Measurements from ENCODE around the gene IRF2BP2. TPM values are rescaled to one million over a fixed set of nuclear protein-coding genes. Genes with fewer than 3 reads are reported as not detected.
"Not testable (repeated sequence)": the region's sequence is repeated elsewhere in the genome, so short reads cannot be mapped to it uniquely, and the experiment has no call there.

IRF2BP2 gene
- polyA plus RNA-seq, 4 donors, result 42.4 to 195 (median 63.9) TPM

- H3K4me3 ChIP-seq (ENCODE audit: low read depth in 1 of 3, low read length in 3 of 3), result no peak overlapping the region
- no peak for FAIRE-seq
- 18 to 50% (median 34%) methylated on average over 14 of the region's 14 CpGs for WGBS, 3 donors
- peak overlapping the region in 1 of 3 donors; percentile 75 for H3K27ac ChIP-seq (ENCODE audit: low read depth in 1 of 3, low read length in 2 of 3)
- H3K9me3 ChIP-seq (ENCODE audit: control insufficient read depth in 2 of 2, insufficient read depth in 1 of 2, low read depth in 1 of 2, low read length in 1 of 2), result peaks cover 0 to 3% of the 10 kb centered on the region in 2 donors
- peak; percentile 68 to 95 for DNase-seq
- H3K4me1 ChIP-seq (ENCODE audit: control insufficient read depth in 3 of 3, insufficient read depth in 2 of 3, low read depth in 1 of 3, low read length in 2 of 3), result peaks cover 0 to 39% (median 0%) of the 10 kb centered on the region in 3 donors
- no peaks in the 10 kb centered on the region for H3K36me3 ChIP-seq (ENCODE audit: control insufficient read depth in 3 of 3, insufficient read depth in 2 of 3, low read depth in 1 of 3, low read length in 3 of 3)
- H3K27me3 ChIP-seq (ENCODE audit: control insufficient read depth in 3 of 3, insufficient read depth in 3 of 3, low read length in 3 of 3), result no peaks in the 10 kb centered on the region
These were observed 33.3 kb upstream of the IRF2BP2 start for GRCh38 chr1:234643111-234643849.

GRCh38 chr1:234642428-234642827 is 32.5 kb upstream of the IRF2BP2 start:
- 92 to 97% (median 94%) methylated on average over 2 of the region's 2 CpGs for WGBS, 3 donors
- peak overlapping the region in 1 of 3 donors; percentile 75 for H3K27ac ChIP-seq (ENCODE audit: low read depth in 1 of 3, low read length in 2 of 3)

GRCh38 chr1:234639961-234640360 is 30.0 kb upstream of the IRF2BP2 start:
- no peak for FAIRE-seq
- peak overlapping the region; percentile 21 to 91 (median 79) for H3K27ac ChIP-seq (ENCODE audit: low read depth in 1 of 3, low read length in 2 of 3)
- no peak for DNase-seq
- peaks cover 0 to 43% (median 0%) of the 10 kb centered on the region in 3 donors for H3K4me1 ChIP-seq (ENCODE audit: control insufficient read depth in 3 of 3, insufficient read depth in 2 of 3, low read depth in 1 of 3, low read length in 2 of 3)
- no peaks in the 10 kb centered on the region for H3K36me3 ChIP-seq (ENCODE audit: control insufficient read depth in 3 of 3, insufficient read depth in 2 of 3, low read depth in 1 of 3, low read length in 3 of 3)
- no peaks in the 10 kb centered on the region for H3K27me3 ChIP-seq (ENCODE audit: control insufficient read depth in 3 of 3, insufficient read depth in 3 of 3, low read length in 3 of 3)
- no peaks in the 10 kb centered on the region for H3K9me3 ChIP-seq (ENCODE audit: control insufficient read depth in 2 of 2, insufficient read depth in 1 of 2, low read depth in 1 of 2, low read length in 1 of 2)
- WGBS, 3 donors, result 30 to 63% (median 54%) methylated on average over 4 of the region's 4 CpGs
- no peak overlapping the region for H3K4me3 ChIP-seq (ENCODE audit: low read depth in 1 of 3, low read length in 3 of 3)

More at GRCh38 chr1:234642428-234642827, 32.5 kb upstream of the IRF2BP2 start:
- no peak for FAIRE-seq
- H3K36me3 ChIP-seq (ENCODE audit: control insufficient read depth in 3 of 3, insufficient read depth in 2 of 3, low read depth in 1 of 3, low read length in 3 of 3), result no peaks in the 10 kb centered on the region
- H3K4me1 ChIP-seq (ENCODE audit: control insufficient read depth in 3 of 3, insufficient read depth in 2 of 3, low read depth in 1 of 3, low read length in 2 of 3), result peaks cover 0 to 43% (median 0%) of the 10 kb centered on the region in 3 donors
- no peaks in the 10 kb centered on the region for H3K27me3 ChIP-seq (ENCODE audit: control insufficient read depth in 3 of 3, insufficient read depth in 3 of 3, low read length in 3 of 3)
- H3K9me3 ChIP-seq (ENCODE audit: control insufficient read depth in 2 of 2, insufficient read depth in 1 of 2, low read depth in 1 of 2, low read length in 1 of 2), result peaks cover 0 to 3% of the 10 kb centered on the region in 2 donors
- H3K4me3 ChIP-seq (ENCODE audit: low read depth in 1 of 3, low read length in 3 of 3), result no peak overlapping the region
- no peak for DNase-seq

- Histone ChIP-seq H3K4me1 (ENCODE audit: control insufficient read depth in 3 of 3, insufficient read depth in 2 of 3, low read depth in 1 of 3, low read length in 2 of 3) (peaks cover 0 to 43% (median 0%) of the 10 kb centered on the region in 3 donors), H3K27ac (ENCODE audit: low read depth in 1 of 3, low read length in 2 of 3) (peak overlapping the region; percentile 57 to 91 (median 79)), H3K9me3 (ENCODE audit: control insufficient read depth in 2 of 2, insufficient read depth in 1 of 2, low read depth in 1 of 2, low read length in 1 of 2) (no peaks in the 10 kb centered on the region), H3K36me3 (ENCODE audit: control insufficient read depth in 3 of 3, insufficient read depth in 2 of 3, low read depth in 1 of 3, low read length in 3 of 3) (no peaks in the 10 kb centered on the region), H3K4me3 (ENCODE audit: low read depth in 1 of 3, low read length in 3 of 3) (no peak overlapping the region), H3K27me3 (ENCODE audit: control insufficient read depth in 3 of 3, insufficient read depth in 3 of 3, low read length in 3 of 3) (no peaks in the 10 kb centered on the region)
- 24 to 64% (median 55%) methylated on average over 4 of the region's 4 CpGs for WGBS, 3 donors
- DNase-seq (peak; percentile 93 to 94), FAIRE-seq (no peak)
These were observed 29.1 kb upstream of the IRF2BP2 start for GRCh38 chr1:234638832-234639799.

GRCh38 chr1:234634922-234635321 is 24.9 kb upstream of the IRF2BP2 start:
- H3K4me1 ChIP-seq (ENCODE audit: control insufficient read depth in 3 of 3, insufficient read depth in 2 of 3, low read depth in 1 of 3, low read length in 2 of 3), result peaks cover 0 to 30% (median 0%) of the 10 kb centered on the region in 3 donors
- not testable (repeated sequence) for H3K4me3 ChIP-seq (ENCODE audit: low read depth in 1 of 3, low read length in 3 of 3); FAIRE-seq; H3K27me3 ChIP-seq (ENCODE audit: control insufficient read depth in 3 of 3, insufficient read depth in 3 of 3, low read length in 3 of 3); H3K27ac ChIP-seq (ENCODE audit: low read depth in 1 of 3, low read length in 2 of 3); DNase-seq; H3K36me3 ChIP-seq (ENCODE audit: control insufficient read depth in 3 of 3, insufficient read depth in 2 of 3, low read depth in 1 of 3, low read length in 3 of 3); H3K9me3 ChIP-seq (ENCODE audit: control insufficient read depth in 2 of 2, insufficient read depth in 1 of 2, low read depth in 1 of 2, low read length in 1 of 2)
- 92 to 93% (median 93%) methylated on average over 9 of the region's 9 CpGs for WGBS, 3 donors

- FAIRE-seq (no peak), DNase-seq (no peak)
- Histone ChIP-seq H3K36me3 (ENCODE audit: control insufficient read depth in 3 of 3, insufficient read depth in 2 of 3, low read depth in 1 of 3, low read length in 3 of 3) (no peaks in the 10 kb centered on the region), H3K27ac (ENCODE audit: low read depth in 1 of 3, low read length in 2 of 3) (no peak overlapping the region), H3K27me3 (ENCODE audit: control insufficient read depth in 3 of 3, insufficient read depth in 3 of 3, low read length in 3 of 3) (no peaks in the 10 kb centered on the region), H3K4me1 (ENCODE audit: control insufficient read depth in 3 of 3, insufficient read depth in 2 of 3, low read depth in 1 of 3, low read length in 2 of 3) (peaks cover 0 to 26% (median 0%) of the 10 kb centered on the region in 3 donors), H3K9me3 (ENCODE audit: control insufficient read depth in 2 of 2, insufficient read depth in 1 of 2, low read depth in 1 of 2, low read length in 1 of 2) (no peaks in the 10 kb centered on the region), H3K4me3 (ENCODE audit: low read depth in 1 of 3, low read length in 3 of 3) (no peak overlapping the region)
- 85 to 97% (median 91%) methylated on average over 7 of the region's 7 CpGs for WGBS, 3 donors
These were observed 24.4 kb upstream of the IRF2BP2 start for GRCh38 chr1:234634387-234634786.

- Histone ChIP-seq H3K27me3 (ENCODE audit: control insufficient read depth in 3 of 3, insufficient read depth in 3 of 3, low read length in 3 of 3) (no peaks in the 10 kb centered on the region), H3K36me3 (ENCODE audit: control insufficient read depth in 3 of 3, insufficient read depth in 2 of 3, low read depth in 1 of 3, low read length in 3 of 3) (no peaks in the 10 kb centered on the region), H3K9me3 (ENCODE audit: control insufficient read depth in 2 of 2, insufficient read depth in 1 of 2, low read depth in 1 of 2, low read length in 1 of 2) (no peaks in the 10 kb centered on the region), H3K4me3 (ENCODE audit: low read depth in 1 of 3, low read length in 3 of 3) (no peak overlapping the region), H3K4me1 (ENCODE audit: control insufficient read depth in 3 of 3, insufficient read depth in 2 of 3, low read depth in 1 of 3, low read length in 2 of 3) (peaks cover 0 to 17% (median 0%) of the 10 kb centered on the region in 3 donors), H3K27ac (ENCODE audit: low read depth in 1 of 3, low read length in 2 of 3) (no peak overlapping the region)
- FAIRE-seq (no peak), DNase-seq (no peak)
- WGBS, 3 donors, result 92 to 94% (median 92%) methylated on average over 6 of the region's 6 CpGs
These were observed 23.4 kb upstream of the IRF2BP2 start for GRCh38 chr1:234633246-234634003.

DNA sequence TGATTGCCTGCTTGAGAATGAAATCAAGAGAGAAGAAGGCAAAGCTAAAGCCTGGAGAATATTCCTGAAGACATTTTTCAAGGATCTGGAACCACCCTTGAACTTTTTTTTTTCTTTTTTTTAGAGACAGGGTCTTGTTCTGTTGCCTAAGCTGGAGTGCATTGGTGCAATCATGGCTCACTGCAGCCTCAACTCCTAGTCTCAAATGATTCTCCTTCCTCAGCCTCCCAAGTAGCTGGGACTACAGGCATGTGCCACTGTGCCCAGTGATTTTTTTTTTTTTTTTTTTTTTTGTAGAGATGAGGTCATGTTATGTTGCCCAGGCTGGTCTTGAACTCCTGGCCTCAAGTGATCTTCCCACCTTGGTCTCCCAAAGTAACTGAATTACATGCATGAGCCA is 22.2 kb upstream of the IRF2BP2 start:
- Histone ChIP-seq H3K4me3 (ENCODE audit: low read depth in 1 of 3, low read length in 3 of 3) (no peak overlapping the region), H3K36me3 (ENCODE audit: control insufficient read depth in 3 of 3, insufficient read depth in 2 of 3, low read depth in 1 of 3, low read length in 3 of 3) (no peaks in the 10 kb centered on the region), H3K4me1 (ENCODE audit: control insufficient read depth in 3 of 3, insufficient read depth in 2 of 3, low read depth in 1 of 3, low read length in 2 of 3) (peaks cover 3 to 23% (median 7%) of the 10 kb centered on the region in 3 donors), H3K9me3 (ENCODE audit: control insufficient read depth in 2 of 2, insufficient read depth in 1 of 2, low read depth in 1 of 2, low read length in 1 of 2) (no peaks in the 10 kb centered on the region), H3K27me3 (ENCODE audit: control insufficient read depth in 3 of 3, insufficient read depth in 3 of 3, low read length in 3 of 3) (no peaks in the 10 kb centered on the region), H3K27ac (ENCODE audit: low read depth in 1 of 3, low read length in 2 of 3) (peak overlapping the region in 2 of 3 donors; percentile 34 to 66)
- DNase-seq (no peak), FAIRE-seq (no peak)
